ENCODE data around the gene CCL13.

CCL13 gene

GRCh38 chr17:34401165-34401564 is 44.9 kb downstream of the CCL13 start:
- no peak overlapping the region for H3K27ac ChIP-seq
- CTCF ChIA-PET: interaction anchor here (1.7 kb wide), 1 partner anchor 40 kb away, joined by 4 read pairs; no protein-coding TSS in a partner anchor
- DNase-seq (ENCODE audit: low spot score): no peak
- POLR2A ChIA-PET (ENCODE audit: low non-redundant PET): no interaction called here
- no peak for TF ChIP-seq CTCF (conservative IDR thresholded peaks at IDR 0.05; ENCODE audit: low read depth)

- TF ChIP-seq CTCF (conservative IDR thresholded peaks at IDR 0.05; ENCODE audit: low read depth): no peak
- ChIA-PET POLR2A (ENCODE audit: low non-redundant PET) (no interaction called here), CTCF (no interaction called here)
- H3K27ac ChIP-seq: no peak overlapping the region
- DNase-seq (ENCODE audit: low spot score): no peak
These were observed 46.7 kb downstream of the CCL13 start for GRCh38 chr17:34403006-34403405.

GRCh38 chr17:34406226-34406625 is 49.9 kb downstream of the CCL13 start:
- ChIA-PET CTCF (interaction anchor here (0.6 kb wide), 1 partner anchor 136 kb away, joined by 4 read pairs; no protein-coding TSS in a partner anchor), POLR2A (ENCODE audit: low non-redundant PET) (no interaction called here)
- TF ChIP-seq CTCF (conservative IDR thresholded peaks at IDR 0.05; ENCODE audit: low read depth): no peak
- H3K27ac ChIP-seq: no peak overlapping the region
- DNase-seq (ENCODE audit: low spot score): no peak
